Smooth muscle cell (in vitro differentiated cells): ENCODE measurements around the gene WDR27. TPM values are rescaled to one million over a fixed set of nuclear protein-coding genes. Genes with fewer than 3 reads are reported as not detected.
"Not testable (repeated sequence)": the region's sequence is repeated elsewhere in the genome, so short reads cannot be mapped to it uniquely, and the experiment has no call there.

Experiments
- DNase-seq: peaks from one replicate; lab custom pipeline; 2025; ENCODE audit not compliant: unreplicated experiment; lab: John Stamatoyannopoulos, UW
- H2AFZ ChIP-seq: fragments of 200-600 bp; sonication (generic); 2 replicates; pipeline ENCODE4 v1.6.0; 2016; ENCODE audit warnings: antibody characterized with exemption, low read depth, mild to moderate bottlenecking
- H3F3A ChIP-seq: fragments of 200-600 bp; sonication (generic); 2 replicates; pipeline ENCODE4 v1.6.0; 2017; ENCODE audit warnings: antibody characterized with exemption, low read depth
- H3K27ac ChIP-seq: fragments of 200-600 bp; sonication (generic); 2 replicates; pipeline ENCODE4 v1.5.1; 2016; ENCODE audit warnings: low read depth, mild to moderate bottlenecking
- H3K27me3 ChIP-seq: fragments of 200-600 bp; sonication (generic); 2 replicates; pipeline ENCODE4 v1.6.1; 2016; ENCODE audit warnings: low read depth, mild to moderate bottlenecking
- H3K36me3 ChIP-seq: fragments of 200-600 bp; sonication (generic); 2 replicates; pipeline ENCODE4 v1.5.1; 2016; ENCODE audit warnings: low read depth
- H3K4me1 ChIP-seq: fragments of 200-600 bp; sonication (generic); 2 replicates; pipeline ENCODE4 v1.5.1; 2016; ENCODE audit warnings: low read depth
- H3K4me2 ChIP-seq: fragments of 200-600 bp; sonication (generic); 2 replicates; pipeline ENCODE4 v1.6.0; 2016; ENCODE audit warnings: mild to moderate bottlenecking
- H3K4me3 ChIP-seq: fragments of 200-600 bp; sonication (generic); 2 replicates; pipeline ENCODE4 v1.5.1; 2016; ENCODE audit warnings: mild to moderate bottlenecking
- H3K79me2 ChIP-seq: fragments of 200-600 bp; sonication (generic); 2 replicates; pipeline ENCODE4 v1.6.0; 2016; ENCODE audit warnings: low read depth, mild to moderate bottlenecking
- H3K9ac ChIP-seq: fragments of 200-600 bp; sonication (generic); 2 replicates; pipeline ENCODE4 v1.6.0; 2016; ENCODE audit warnings: low read depth
- H3K9me3 ChIP-seq: fragments of 200-600 bp; sonication (generic); replicated peaks from 2 replicates; pipeline ENCODE4 v1.5.1; 2016; ENCODE audit warnings: low read depth
- H4K20me1 ChIP-seq: fragments of 200-600 bp; sonication (generic); 2 replicates; pipeline ENCODE4 v1.6.0; 2016; ENCODE audit warnings: low read depth
- WGBS: methylation state at CpG from one replicate; pipeline ENCODE4 v1.1.7; 2016; ENCODE audit warnings: low lambda C conversion rate; 5-methylcytosine and 5-hydroxymethylcytosine counted together
- polyA plus RNA-seq: library from polyadenylated mRNA; unstranded; fragments of >200 nt; fragmentation: Nextera tagmentation; extraction: Ambion mirVana; gene quantifications from 2 replicates; pipeline ENCODE4 v1.2.1, GENCODE V29; 2016
- total RNA-seq: library from RNA; depleted of rRNA; stranded (reverse); fragments of >200 nt; gene quantifications from 2 replicates; pipeline ENCODE4 v1.2.3, GENCODE V29; 2014
- TF ChIP-seq, protein P1 (sequence below): fragments of 200-600 bp; sonication (generic); IDR thresholded peaks from 2 replicates; pipeline ENCODE4 v1.5.1; 2017; ENCODE audit warnings: borderline replicate concordance, mild to moderate bottlenecking, antibody characterized with exemption; ENCODE audit not compliant: insufficient read depth, poor library complexity, severe bottlenecking

WDR27 gene
- total and polyA plus RNA-seq, 2 experiments from 2014 or later, result 26.0 to 47.0 TPM

DNA sequence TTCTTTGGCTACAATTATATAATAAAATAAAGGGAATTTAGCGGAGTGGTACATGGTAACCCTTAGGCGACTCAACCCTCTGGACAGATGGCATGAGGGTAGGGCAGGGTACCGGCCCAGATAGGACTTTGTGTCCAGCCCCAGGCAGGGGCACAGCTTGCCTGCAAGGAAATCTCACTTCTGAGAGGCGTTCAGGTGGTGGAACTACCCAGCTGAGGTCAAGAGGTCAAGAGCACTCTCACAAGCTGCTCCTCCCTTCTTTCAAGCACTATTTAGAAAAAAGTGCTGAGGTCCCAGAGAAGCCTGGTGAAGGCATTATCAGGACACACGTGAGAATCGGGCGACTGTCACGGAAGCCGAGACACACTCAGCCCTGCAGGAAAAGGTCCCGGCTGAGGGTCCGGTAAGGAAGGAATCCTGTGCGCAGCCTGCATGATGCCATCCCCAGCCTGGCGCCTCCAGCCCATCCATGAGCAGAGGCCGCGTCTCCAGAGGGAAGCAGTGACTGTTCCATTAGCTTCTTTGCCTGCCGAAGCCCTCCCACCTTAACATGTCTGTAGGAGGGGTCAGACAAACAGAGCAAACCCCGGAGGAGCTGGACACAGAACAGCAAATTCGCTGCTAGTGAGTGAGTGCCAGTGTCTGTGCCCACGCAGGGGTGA, 54.8 kb downstream of the WDR27 start:
- Histone ChIP-seq H3K27me3 (no peaks in the 10 kb centered on the region), H3K4me3 (no peak overlapping the region), H3K36me3 (no peaks in the 10 kb centered on the region), H3K27ac (no peak overlapping the region), H3K79me2 (no peaks in the 10 kb centered on the region), H4K20me1 (no peaks in the 10 kb centered on the region), H3K4me1 (no peaks in the 10 kb centered on the region), H3K9ac (no peak overlapping the region), H3F3A (no peaks in the 10 kb centered on the region), H3K9me3 (no peaks in the 10 kb centered on the region), H2AFZ (no peak overlapping the region), H3K4me2 (no peak overlapping the region)
- 95% methylated on average over 18 of the region's 19 CpGs for WGBS
- no peak for DNase-seq
- TF ChIP-seq, protein P1, sequence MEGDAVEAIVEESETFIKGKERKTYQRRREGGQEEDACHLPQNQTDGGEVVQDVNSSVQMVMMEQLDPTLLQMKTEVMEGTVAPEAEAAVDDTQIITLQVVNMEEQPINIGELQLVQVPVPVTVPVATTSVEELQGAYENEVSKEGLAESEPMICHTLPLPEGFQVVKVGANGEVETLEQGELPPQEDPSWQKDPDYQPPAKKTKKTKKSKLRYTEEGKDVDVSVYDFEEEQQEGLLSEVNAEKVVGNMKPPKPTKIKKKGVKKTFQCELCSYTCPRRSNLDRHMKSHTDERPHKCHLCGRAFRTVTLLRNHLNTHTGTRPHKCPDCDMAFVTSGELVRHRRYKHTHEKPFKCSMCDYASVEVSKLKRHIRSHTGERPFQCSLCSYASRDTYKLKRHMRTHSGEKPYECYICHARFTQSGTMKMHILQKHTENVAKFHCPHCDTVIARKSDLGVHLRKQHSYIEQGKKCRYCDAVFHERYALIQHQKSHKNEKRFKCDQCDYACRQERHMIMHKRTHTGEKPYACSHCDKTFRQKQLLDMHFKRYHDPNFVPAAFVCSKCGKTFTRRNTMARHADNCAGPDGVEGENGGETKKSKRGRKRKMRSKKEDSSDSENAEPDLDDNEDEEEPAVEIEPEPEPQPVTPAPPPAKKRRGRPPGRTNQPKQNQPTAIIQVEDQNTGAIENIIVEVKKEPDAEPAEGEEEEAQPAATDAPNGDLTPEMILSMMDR, result no peak

DNA sequence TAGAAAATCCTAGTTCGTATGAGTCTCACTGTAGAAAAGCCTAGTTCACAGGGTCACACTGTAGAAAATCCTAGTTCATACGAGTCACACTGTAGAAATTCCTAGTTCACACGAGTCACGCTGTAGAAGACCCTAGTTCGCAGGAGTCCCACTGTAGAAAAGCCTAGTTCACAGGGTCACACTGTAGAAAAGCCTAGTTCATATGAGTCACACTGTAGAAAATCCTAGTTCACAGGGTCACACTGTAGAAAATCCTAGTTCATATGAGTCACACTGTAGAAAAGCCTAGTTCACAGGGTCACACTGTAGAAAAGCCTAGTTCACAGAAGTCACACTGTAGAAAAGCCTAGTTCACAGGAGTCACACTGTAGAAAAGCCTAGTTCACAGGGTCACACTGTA, 56.4 kb downstream of the WDR27 start:
- H3K36me3 ChIP-seq, H3K9me3 ChIP-seq, H3K79me2 ChIP-seq, H4K20me1 ChIP-seq, H3K4me2 ChIP-seq, H3K9ac ChIP-seq, H3K27ac ChIP-seq, DNase-seq, H3K27me3 ChIP-seq, H3K4me3 ChIP-seq, H3F3A ChIP-seq, H2AFZ ChIP-seq, H3K4me1 ChIP-seq: not testable (repeated sequence)
- 93% methylated on average over 5 of the region's 5 CpGs for WGBS

DNA sequence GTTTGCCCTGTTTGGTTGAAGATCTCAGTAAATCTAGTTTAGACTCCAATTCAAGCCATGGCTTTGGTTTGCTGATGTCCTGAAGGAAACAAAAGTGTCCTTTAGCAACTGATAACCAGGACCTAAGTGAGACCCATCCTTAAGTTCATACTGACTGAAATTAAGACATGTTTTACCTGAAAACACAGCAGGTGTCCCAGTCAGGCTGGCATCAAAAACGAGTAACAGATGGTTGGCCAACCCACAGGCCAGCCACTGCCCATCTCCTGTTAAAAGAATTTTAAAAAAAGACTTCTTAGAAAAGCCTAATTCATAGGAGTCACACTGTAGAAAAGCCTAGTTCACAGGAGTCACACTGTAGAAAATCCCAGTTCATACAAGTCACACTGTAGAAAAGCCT, 58.3 kb downstream of the WDR27 start:
- Histone ChIP-seq H3K4me2 (no peak overlapping the region), H3K27me3 (no peaks in the 10 kb centered on the region), H2AFZ (no peak overlapping the region), H3K9me3 (no peaks in the 10 kb centered on the region), H3K27ac (no peak overlapping the region), H3K4me3 (no peak overlapping the region), H3K4me1 (no peaks in the 10 kb centered on the region), H3K9ac (no peak overlapping the region), H3F3A (no peaks in the 10 kb centered on the region), H3K36me3 (no peaks in the 10 kb centered on the region), H3K79me2 (no peaks in the 10 kb centered on the region), H4K20me1 (no peaks in the 10 kb centered on the region)
- WGBS, result 93% methylated on average over 1 of the region's 1 CpG
- TF ChIP-seq, protein P1, result no peak
- DNase-seq, result no peak

DNA sequence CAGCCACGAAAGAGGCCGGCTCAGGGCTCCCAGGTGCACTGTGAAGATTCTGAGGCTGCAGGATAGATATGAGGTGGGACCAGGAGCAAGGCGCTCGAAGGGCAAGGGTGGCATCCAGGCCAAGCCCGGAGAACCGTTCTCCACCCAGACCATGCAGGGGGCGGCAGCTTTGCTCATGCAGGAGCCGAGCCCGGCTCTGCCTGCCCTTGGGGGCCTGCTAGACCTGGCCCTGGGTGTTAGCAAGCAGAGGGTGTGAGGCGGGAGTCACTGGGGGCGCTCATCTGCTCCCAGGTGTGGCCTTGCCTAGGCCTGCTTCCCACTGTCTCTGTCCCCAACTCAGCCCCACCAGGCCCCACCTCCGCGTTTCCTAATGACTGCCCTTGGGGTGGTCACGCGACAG, 59.4 kb downstream of the WDR27 start:
- DNase-seq, result no peak
- no peak overlapping the region for H3K9ac ChIP-seq
- TF ChIP-seq, protein P1, result no peak
- no peaks in the 10 kb centered on the region for H3K9me3 ChIP-seq
- no peak overlapping the region for H3K4me2 ChIP-seq
- H3K4me1 ChIP-seq, result no peaks in the 10 kb centered on the region
- no peaks in the 10 kb centered on the region for H3F3A ChIP-seq
- H4K20me1 ChIP-seq, result no peaks in the 10 kb centered on the region
- no peak overlapping the region for H2AFZ ChIP-seq
- H3K27me3 ChIP-seq, result no peaks in the 10 kb centered on the region
- WGBS, result 98% methylated on average over 15 of the region's 15 CpGs
- H3K27ac ChIP-seq, result no peak overlapping the region
- H3K79me2 ChIP-seq, result no peaks in the 10 kb centered on the region
- no peak overlapping the region for H3K4me3 ChIP-seq
- H3K36me3 ChIP-seq, result no peaks in the 10 kb centered on the region
